Renal cortical epithelial cell (primary cell): ENCODE data around the gene MARS1. TPM values are rescaled to one million over a fixed set of nuclear protein-coding genes. Genes with fewer than 3 reads are reported as not detected.
"Not testable (repeated sequence)": the region's sequence is repeated elsewhere in the genome, so short reads cannot be mapped to it uniquely, and the experiment has no call there.

Experiments used
- DNase-seq: peaks from one replicate; pipeline ENCODE4 v3.0.0-alpha.2; 2011; ENCODE audit warnings: low read depth
- total RNA-seq: library from RNA; depleted of rRNA; stranded (reverse); fragments of >200 nt; gene quantifications from 2 replicates; pipeline ENCODE4 v1.2.3, GENCODE V29; 2014

MARS1 gene
- total RNA-seq, 1 donor from 2014 or later, result 134 TPM

GRCh38 chr12:57517718-57518117 is 29.9 kb downstream of the MARS1 start:
- not testable (repeated sequence) for DNase-seq

- no peak for DNase-seq
Observed at GRCh38 chr12:57518176-57518919, 30.5 kb downstream of the MARS1 start.

- DNase-seq, result no peak
Observed at GRCh38 chr12:57518920-57519795, 31.3 kb downstream of the MARS1 start.

- no peak for DNase-seq
Observed at GRCh38 chr12:57519796-57520052, 31.9 kb downstream of the MARS1 start.

- peak; percentile 92 for DNase-seq
Observed at GRCh38 chr12:57520053-57520818, 32.4 kb downstream of the MARS1 start, which contains the start of gene DDIT3. Gene DDIT3 (minus strand): TSS chr12:57520514. CDS start chr12:57517406, 3,108 bp downstream.

GRCh38 chr12:57521525-57522010 is 33.7 kb downstream of the MARS1 start:
- DNase-seq, result peak; percentile 45

- peak; percentile 75 for DNase-seq
Observed at GRCh38 chr12:57522011-57522886, 34.4 kb downstream of the MARS1 start, which contains the start of gene MBD6. Gene MBD6 (plus strand): TSS chr12:57522824. CDS start chr12:57524304, 1,480 bp downstream.

GRCh38 chr12:57522887-57523705 is 35.2 kb downstream of the MARS1 start:
- DNase-seq, result peak; percentile 42

GRCh38 chr12:57523706-57524614 is 36.1 kb downstream of the MARS1 start:
- DNase-seq, result no peak

- DNase-seq, result no peak
Observed at GRCh38 chr12:57524814-57525614, 37.1 kb downstream of the MARS1 start.

- no peak for DNase-seq
Observed at GRCh38 chr12:57525615-57526383, 37.9 kb downstream of the MARS1 start.

- DNase-seq, result no peak
Observed at GRCh38 chr12:57526477-57527126, 38.7 kb downstream of the MARS1 start.

GRCh38 chr12:57527184-57527583 is 39.3 kb downstream of the MARS1 start:
- DNase-seq, result no peak

- no peak for DNase-seq
Observed at GRCh38 chr12:57528176-57528575, 40.3 kb downstream of the MARS1 start.

GRCh38 chr12:57528831-57529555 is 41.1 kb downstream of the MARS1 start:
- DNase-seq, result no peak

- no peak for DNase-seq
Observed at GRCh38 chr12:57529831-57530230, 42.0 kb downstream of the MARS1 start.
